H9 (cell line): ENCODE results near the gene NSD1. TPM values are rescaled to one million over a fixed set of nuclear protein-coding genes. Genes with fewer than 3 reads are reported as not detected.

ENCODE experiments used
- DNase-seq: peaks from one replicate; pipeline ENCODE4 v3.0.0-alpha.2; 2017
- H2AFZ ChIP-seq: one replicate; pipeline ENCODE4 v1.6.1; 2013; ENCODE audit warnings: mild to moderate bottlenecking, low read length, control low read depth, moderate library complexity
- H2AK5ac ChIP-seq: 2 replicates; pipeline ENCODE4 v1.6.1; 2013; ENCODE audit warnings: low read length, control low read depth, mixed read lengths; ENCODE audit not compliant: insufficient read length
- H2BK120ac ChIP-seq: one replicate; pipeline ENCODE4 v1.6.1; 2013; ENCODE audit warnings: low read depth, mild to moderate bottlenecking, low read length, control low read depth, inconsistent platforms; ENCODE audit not compliant: poor library complexity, severe bottlenecking
- H2BK12ac ChIP-seq: 2 replicates; pipeline ENCODE4 v1.6.1; 2013; ENCODE audit warnings: low read length, control low read depth, mixed read lengths, low read depth; ENCODE audit not compliant: insufficient read length
- H2BK15ac ChIP-seq: 2 replicates; pipeline ENCODE4 v1.6.1; 2013; ENCODE audit warnings: low read depth, low read length, control low read depth
- H2BK20ac ChIP-seq: one replicate; pipeline ENCODE4 v1.6.1; 2013; ENCODE audit warnings: low read depth, mild to moderate bottlenecking, low read length, control low read depth, inconsistent platforms; ENCODE audit not compliant: poor library complexity, severe bottlenecking
- H2BK5ac ChIP-seq: 2 replicates; pipeline ENCODE4 v1.6.1; 2013; ENCODE audit warnings: low read length, control low read depth, mixed read lengths; ENCODE audit not compliant: insufficient read length
- H3K14ac ChIP-seq: 2 replicates; pipeline ENCODE4 v1.6.1; 2013; ENCODE audit warnings: low read length, control low read depth; ENCODE audit not compliant: insufficient read depth
- H3K18ac ChIP-seq: 2 replicates; pipeline ENCODE4 v1.6.1; 2013; ENCODE audit warnings: low read depth, mild to moderate bottlenecking, mixed read lengths, low read length, control low read depth; ENCODE audit not compliant: insufficient read length
- H3K23ac ChIP-seq: 2 replicates; pipeline ENCODE4 v1.6.1; 2013; ENCODE audit warnings: low read length, control low read depth, mixed read lengths, low read depth; ENCODE audit not compliant: insufficient read length
- H3K23me2 ChIP-seq: 2 replicates; pipeline ENCODE4 v1.6.1; 2013; ENCODE audit warnings: low read depth, mild to moderate bottlenecking, mixed read lengths, low read length, control low read depth; ENCODE audit not compliant: insufficient read length, poor library complexity, severe bottlenecking
- H3K27ac ChIP-seq: 2 replicates; pipeline ENCODE4 v1.5.1; 2013; ENCODE audit warnings: low read length, control low read depth, mixed read lengths, low read depth; ENCODE audit not compliant: insufficient read length
- H3K27me3 ChIP-seq: 2 replicates; pipeline ENCODE4 v1.6.1; 2013; ENCODE audit warnings: low read length, control low read depth, inconsistent platforms; ENCODE audit not compliant: insufficient read depth
- H3K4ac ChIP-seq: 2 replicates; pipeline ENCODE4 v1.6.1; 2013; ENCODE audit warnings: low read depth, mild to moderate bottlenecking, control low read depth, inconsistent platforms, low read length, moderate library complexity
- H3K4me1 ChIP-seq: 2 replicates; pipeline ENCODE4 v1.6.1; 2013; ENCODE audit warnings: low read length, control low read depth, inconsistent platforms; ENCODE audit not compliant: insufficient read depth
- H3K4me2 ChIP-seq: 2 replicates; pipeline ENCODE4 v1.6.1; 2013; ENCODE audit warnings: low read length, control low read depth, mixed read lengths; ENCODE audit not compliant: insufficient read length, insufficient read depth
- H3K56ac ChIP-seq: 2 replicates; pipeline ENCODE4 v1.6.1; 2013; ENCODE audit warnings: low read depth, mild to moderate bottlenecking, mixed read lengths, low read length, control low read depth; ENCODE audit not compliant: insufficient read length
- H3K79me1 ChIP-seq: 2 replicates; pipeline ENCODE4 v1.6.1; 2013; ENCODE audit warnings: low read depth, mild to moderate bottlenecking, moderate library complexity, low read length, control low read depth, inconsistent platforms; ENCODE audit not compliant: insufficient read depth, poor library complexity, severe bottlenecking
- H3K79me2 ChIP-seq: 2 replicates; pipeline ENCODE4 v1.6.1; 2013; ENCODE audit warnings: low read length, control low read depth, inconsistent platforms; ENCODE audit not compliant: insufficient read depth
- H3K9ac ChIP-seq: 2 replicates; pipeline ENCODE4 v1.6.1; 2013; ENCODE audit warnings: low read length, control low read depth, mixed read lengths; ENCODE audit not compliant: insufficient read length; ENCODE audit errors: extremely low read depth
- H3K9me3 ChIP-seq: one replicate; pipeline ENCODE4 v1.6.1; 2013; ENCODE audit warnings: low read depth, low read length, inconsistent platforms; ENCODE audit not compliant: control insufficient read depth
- H3T11ph ChIP-seq: one replicate; pipeline ENCODE4 v1.6.1; 2013; ENCODE audit warnings: mild to moderate bottlenecking, low read length, control low read depth, inconsistent platforms
- H4K20me1 ChIP-seq: one replicate; pipeline ENCODE4 v1.6.1; 2013; ENCODE audit not compliant: control insufficient read depth, insufficient read length, insufficient read depth
- H4K5ac ChIP-seq: 2 replicates; pipeline ENCODE4 v1.6.1; 2013; ENCODE audit warnings: low read depth, mild to moderate bottlenecking, mixed read lengths, low read length, control low read depth; ENCODE audit not compliant: insufficient read length
- H4K8ac ChIP-seq: replicated peaks from 2 replicates; pipeline ENCODE4 v1.6.1; 2013; ENCODE audit warnings: low read length, control low read depth, mixed read lengths, low read depth; ENCODE audit not compliant: insufficient read length
- H4K91ac ChIP-seq: 2 replicates; pipeline ENCODE4 v1.6.1; 2013; ENCODE audit warnings: low read depth, mild to moderate bottlenecking, moderate library complexity, mixed read lengths, low read length, control low read depth; ENCODE audit not compliant: insufficient read length
- H3K27ac Mint-ChIP-seq, 3 experiments: 2 replicates in 2 of 3; 3 replicates in 1 of 3; pipeline ENCODE4 v1.8.0; 2020 to 2021; ENCODE audit warnings: mixed read lengths in 3 of 3, mild to moderate bottlenecking in 1 of 3, moderate library complexity in 1 of 3
- H3K27me3 Mint-ChIP-seq: 2 replicates; pipeline ENCODE4 v1.8.0; 2021; ENCODE audit warnings: low read depth, mild to moderate bottlenecking, moderate library complexity, mixed read lengths
- H3K36me3 Mint-ChIP-seq, 3 experiments: 2 replicates in 2 of 3; 3 replicates in 1 of 3; pipeline ENCODE4 v1.8.0; 2020 to 2021; ENCODE audit warnings: low read depth in 3 of 3, mixed read lengths in 3 of 3; ENCODE audit not compliant: insufficient read depth in 1 of 3
- H3K4me1 Mint-ChIP-seq, 2 experiments: 2 replicates each; pipeline ENCODE4 v1.8.0; 2020; ENCODE audit warnings: mixed read lengths in 2 of 2
- H3K4me3 Mint-ChIP-seq, 2 experiments: 2 replicates in 1 of 2; 3 replicates in 1 of 2; pipeline ENCODE4 v1.8.0; 2020 to 2021; ENCODE audit warnings: mild to moderate bottlenecking in 2 of 2, mixed read lengths in 2 of 2, moderate library complexity in 1 of 2
- H3K9me3 Mint-ChIP-seq, 2 experiments: 2 replicates in 1 of 2; 3 replicates in 1 of 2; pipeline ENCODE4 v1.8.0; 2020; ENCODE audit warnings: mild to moderate bottlenecking in 2 of 2, mixed read lengths in 2 of 2, moderate library complexity in 1 of 2
- CTCF ChIP-seq: fragments of 200-600 bp; sonication (generic); conservative IDR thresholded peaks from 3 replicates; pipeline ENCODE4 v1.8.0; 2021; ENCODE audit warnings: antibody characterized with exemption, mild to moderate bottlenecking
- WGBS: extraction: QIAGEN DNeasy Blood & Tissue Kit; methylation state at CpG from one replicate; pipeline ENCODE4 v1.1.7; 2013; ENCODE audit warnings: missing lambda C conversion rate, low lambda C conversion rate, mixed read lengths; ENCODE audit not compliant: insufficient read length; ENCODE audit errors: extremely low coverage; 5-methylcytosine and 5-hydroxymethylcytosine counted together
- total RNA-seq: library from RNA; stranded (reverse); gene quantifications from 2 replicates; pipeline ENCODE4 v1.2.1, GENCODE V29; 2021

NSD1 gene
- total RNA-seq, 1 experiment from 2014 or later = 213 TPM

DNA sequence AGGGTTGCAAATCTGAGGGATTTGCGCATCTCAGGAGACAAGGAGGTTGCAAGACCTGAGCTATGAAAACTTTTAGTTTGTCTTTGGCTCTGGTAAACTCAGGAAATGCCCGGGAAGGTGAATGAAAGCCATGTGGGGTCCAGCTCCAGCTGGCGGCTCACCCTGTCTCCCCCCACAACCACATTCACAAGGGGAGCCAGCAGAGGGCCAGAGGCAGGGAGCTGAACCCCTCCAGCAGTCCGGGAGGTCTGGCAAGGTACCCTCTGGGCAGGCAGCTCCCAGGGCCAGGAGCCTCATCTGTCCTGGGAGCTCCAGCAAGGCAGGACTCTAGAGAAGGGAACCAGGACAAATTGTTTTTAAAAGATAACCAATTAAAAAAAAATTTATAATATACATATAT, 49.4 kb upstream of the NSD1 start:
- WGBS = no CpG with 5 or more reads among the region's 4 CpGs
- Histone ChIP-seq H2BK20ac (no peak overlapping the region), H2BK15ac (no peak overlapping the region), H4K8ac (no peak overlapping the region), H2AFZ (no peak overlapping the region), H3K4me2 (no peak overlapping the region), H2AK5ac (no peak overlapping the region), H3K9me3 (no peaks in the 10 kb centered on the region), H4K5ac (no peak overlapping the region), H3K4me1 (peaks cover 8% of the 10 kb centered on the region), H4K20me1 (no peaks in the 10 kb centered on the region), H3K23me2 (no peaks in the 10 kb centered on the region), H3K14ac (no peak overlapping the region), H3K56ac (no peak overlapping the region), H2BK12ac (no peak overlapping the region), H4K91ac (no peak overlapping the region), H3K4ac (no peak overlapping the region), H3K79me2 (peaks cover 4% of the 10 kb centered on the region; the same call in 1 of the 2 replicates), H3K27ac (no peak overlapping the region), H2BK120ac (no peak overlapping the region), H3K79me1 (no peaks in the 10 kb centered on the region), H2BK5ac (no peak overlapping the region), H3K9ac (peak overlapping the region; percentile 41), H3K27me3 (no peaks in the 10 kb centered on the region), H3T11ph (no peak overlapping the region), H3K23ac (no peak overlapping the region), H3K18ac (no peak overlapping the region)
- peaks cover 30 to 31% of the 10 kb centered on the region in 2 experiments for H3K4me1 Mint-ChIP-seq
- peak; percentile 34 for DNase-seq
- TF ChIP-seq CTCF = no peak
- no peaks in the 10 kb centered on the region; a peak in 1 of 5 replicates for H3K9me3 Mint-ChIP-seq
- no peak overlapping the region for H3K4me3 Mint-ChIP-seq
- H3K36me3 Mint-ChIP-seq = peaks cover 7 to 9% (median 9%) of the 10 kb centered on the region in 3 experiments; a peak in 5 of 7 replicates
- 0 out of 7 replicates have a peak overlapping the region, but pooled peaks of 1 of the 3 experiments have one; percentile 2 for H3K27ac Mint-ChIP-seq
- no peaks in the 10 kb centered on the region; the same call in 1 of the 2 replicates for H3K27me3 Mint-ChIP-seq
